Frontal cortex (tissue), 4 donors: Measurements from ENCODE around the gene ITCH. TPM values are rescaled to one million over a fixed set of nuclear protein-coding genes. Genes with fewer than 3 reads are reported as not detected.
A peak's percentile ranks its signal among the peaks of the same experiment; 100 is the strongest.
"Not testable (repeated sequence)": the region's sequence is repeated elsewhere in the genome, so short reads cannot be mapped to it uniquely, and the experiment has no call there.

Experiments used
- DNase-seq, 2 donors: peaks; one replicate each; pipeline ENCODE4 v3.0.0; 2012; ENCODE audit warnings: low spot score in 2 of 2
- FAIRE-seq: peaks from 2 replicates; lab custom pipeline; 2012; peaks lifted over from hg19 to GRCh38; lab: Jason Lieb, UNC
- total RNA-seq: library from RNA; depleted of rRNA; stranded (reverse); fragments of >200 nt; gene quantifications from one replicate; pipeline ENCODE4 v1.2.3, GENCODE V29; 2014
- donor health status: control.
- donor health status: control.
- donor health status: control.

The ITCH gene
- total RNA-seq, 1 donor from 2014 or later = 102 TPM

- not testable (repeated sequence) for DNase-seq, FAIRE-seq
These were observed 42.9 kb downstream of the ITCH start for GRCh38 chr20:34405942-34406341.

GRCh38 chr20:34407962-34408474 lies 44.9 kb downstream of the ITCH start:
- no peak for DNase-seq
- no peak for FAIRE-seq

- no peak for FAIRE-seq
- no peak for DNase-seq
These were observed 47.3 kb downstream of the ITCH start for GRCh38 chr20:34410336-34410735.

- peak; percentile 17 for FAIRE-seq
These were observed 49.4 kb downstream of the ITCH start for GRCh38 chr20:34412453-34412852.

GRCh38 chr20:34414525-34414924 lies 51.5 kb downstream of the ITCH start:
- not testable (repeated sequence) for DNase-seq, FAIRE-seq

More at GRCh38 chr20:34412453-34412852, 49.4 kb downstream of the ITCH start:
- DNase-seq = no peak

GRCh38 chr20:34415079-34415478 lies 52.0 kb downstream of the ITCH start:
- DNase-seq = no peak

GRCh38 chr20:34420146-34420545 lies 57.1 kb downstream of the ITCH start:
- no peak for FAIRE-seq

More at GRCh38 chr20:34415079-34415478, 52.0 kb downstream of the ITCH start:
- no peak for FAIRE-seq

GRCh38 chr20:34420975-34421374 lies 57.9 kb downstream of the ITCH start:
- no peak for FAIRE-seq

More at GRCh38 chr20:34420146-34420545, 57.1 kb downstream of the ITCH start:
- DNase-seq = no peak

GRCh38 chr20:34421766-34422466 lies 58.8 kb downstream of the ITCH start:
- FAIRE-seq (no peak), DNase-seq (no peak)

More at GRCh38 chr20:34420975-34421374, 57.9 kb downstream of the ITCH start:
- DNase-seq = no peak

- not testable (repeated sequence) for DNase-seq, FAIRE-seq
These were observed 62.1 kb downstream of the ITCH start for GRCh38 chr20:34425032-34425690.

- DNase-seq (no peak), FAIRE-seq (no peak)
These were observed 63.0 kb downstream of the ITCH start for GRCh38 chr20:34426026-34426425.

GRCh38 chr20:34427331-34427730 lies 64.3 kb downstream of the ITCH start:
- FAIRE-seq = no peak
- DNase-seq = no peak

GRCh38 chr20:34427784-34428183 lies 64.7 kb downstream of the ITCH start:
- FAIRE-seq (no peak), DNase-seq (no peak)

GRCh38 chr20:34431168-34431567 lies 68.1 kb downstream of the ITCH start:
- FAIRE-seq (no peak), DNase-seq (no peak)

- not testable (repeated sequence) for FAIRE-seq, DNase-seq
These were observed 69.6 kb downstream of the ITCH start for GRCh38 chr20:34432663-34433062.

GRCh38 chr20:34433391-34433790 lies 70.3 kb downstream of the ITCH start:
- DNase-seq = no peak
- FAIRE-seq = no peak

- DNase-seq = no peak
- no peak for FAIRE-seq
These were observed 72.5 kb downstream of the ITCH start for GRCh38 chr20:34435589-34435988.

GRCh38 chr20:34437330-34437986 lies 74.4 kb downstream of the ITCH start:
- no peak for DNase-seq
- no peak for FAIRE-seq

GRCh38 chr20:34439168-34439567 lies 76.1 kb downstream of the ITCH start:
- no peak for FAIRE-seq
- no peak for DNase-seq

GRCh38 chr20:34441423-34441822 lies 78.3 kb downstream of the ITCH start:
- not testable (repeated sequence) for DNase-seq, FAIRE-seq
